ENCODE measurements around the gene OLIG2. TPM values are rescaled to one million over a fixed set of nuclear protein-coding genes. Genes with fewer than 3 reads are reported as not detected.

The OLIG2 gene
- total RNA-seq, 2 donors from 2014 or later: 0.53 TPM; not detected in 1

DNA sequence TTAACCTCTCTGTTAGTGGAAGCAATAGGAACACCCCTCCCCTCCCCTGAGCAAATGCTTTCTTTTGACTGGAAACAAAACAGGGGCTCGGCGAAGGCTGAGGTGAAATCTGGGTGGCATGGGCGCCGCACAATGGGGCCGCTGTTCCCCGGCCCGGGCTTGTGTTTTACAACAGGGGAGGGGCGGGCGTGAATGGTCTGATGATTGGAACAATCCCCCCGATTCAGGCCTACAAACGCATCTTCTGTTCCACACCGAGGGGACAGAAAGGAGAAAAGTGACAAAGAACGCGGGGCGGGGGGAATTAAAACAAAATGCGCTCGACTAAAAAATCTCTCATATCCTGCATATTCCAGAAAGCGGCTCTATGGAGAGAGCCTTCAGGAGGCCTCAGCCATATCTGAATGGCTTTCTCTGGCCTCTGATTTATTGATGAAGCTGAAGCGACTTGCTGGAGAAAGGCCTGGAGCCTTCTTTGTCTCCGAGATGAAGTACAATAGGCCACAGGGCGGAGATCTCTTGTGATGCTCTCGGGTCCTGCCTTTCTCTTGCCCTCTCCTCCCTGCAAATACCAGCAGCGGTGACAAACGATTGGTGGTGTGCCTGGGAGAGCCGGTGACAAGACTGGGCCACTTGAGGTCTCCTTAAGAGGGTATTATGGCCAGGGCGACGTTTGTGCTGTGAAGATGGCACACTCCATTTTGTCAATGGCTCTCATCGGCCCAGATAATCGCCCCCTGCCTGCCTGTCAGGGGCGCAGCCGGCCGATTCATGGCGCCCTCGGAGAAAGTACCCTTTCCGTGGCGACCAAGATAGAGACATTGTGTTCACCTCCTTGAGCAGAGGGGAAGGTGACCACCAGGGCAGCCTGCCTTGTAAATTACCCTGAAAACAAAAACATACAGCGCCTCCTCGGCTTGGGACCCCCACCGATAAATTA lies 47.1 kb upstream of the OLIG2 start:
- Histone ChIP-seq H3K27ac (ENCODE audit: low read depth, low read length) (peak overlapping the region; percentile 53), H3K9me3 (ENCODE audit: control insufficient read depth, low read length) (no peaks in the 10 kb centered on the region), H3K36me3 (ENCODE audit: control insufficient read depth, insufficient read depth, low read length) (no peaks in the 10 kb centered on the region), H3K4me3 (ENCODE audit: low read length) (no peak overlapping the region), H3K9ac (ENCODE audit: extremely low read depth, low read length, poor library complexity, severe bottlenecking) (no peak overlapping the region), H3K4me1 (ENCODE audit: control insufficient read depth, insufficient read depth, low read length) (no peaks in the 10 kb centered on the region), H3K27me3 (ENCODE audit: control insufficient read depth, insufficient read depth, low read length, poor library complexity, severe bottlenecking) (no peaks in the 10 kb centered on the region)
- Mint-ChIP-seq H3K27me3 (ENCODE audit: insufficient read depth) (peaks cover 2% of the 10 kb centered on the region), H3K9me3 (no peaks in the 10 kb centered on the region), H3K4me3 (no peak overlapping the region), H3K36me3 (ENCODE audit: low read depth) (no peaks in the 10 kb centered on the region), H3K27ac (no peak overlapping the region), H3K4me1 (no peaks in the 10 kb centered on the region)
- TF ChIP-seq, protein P1, sequence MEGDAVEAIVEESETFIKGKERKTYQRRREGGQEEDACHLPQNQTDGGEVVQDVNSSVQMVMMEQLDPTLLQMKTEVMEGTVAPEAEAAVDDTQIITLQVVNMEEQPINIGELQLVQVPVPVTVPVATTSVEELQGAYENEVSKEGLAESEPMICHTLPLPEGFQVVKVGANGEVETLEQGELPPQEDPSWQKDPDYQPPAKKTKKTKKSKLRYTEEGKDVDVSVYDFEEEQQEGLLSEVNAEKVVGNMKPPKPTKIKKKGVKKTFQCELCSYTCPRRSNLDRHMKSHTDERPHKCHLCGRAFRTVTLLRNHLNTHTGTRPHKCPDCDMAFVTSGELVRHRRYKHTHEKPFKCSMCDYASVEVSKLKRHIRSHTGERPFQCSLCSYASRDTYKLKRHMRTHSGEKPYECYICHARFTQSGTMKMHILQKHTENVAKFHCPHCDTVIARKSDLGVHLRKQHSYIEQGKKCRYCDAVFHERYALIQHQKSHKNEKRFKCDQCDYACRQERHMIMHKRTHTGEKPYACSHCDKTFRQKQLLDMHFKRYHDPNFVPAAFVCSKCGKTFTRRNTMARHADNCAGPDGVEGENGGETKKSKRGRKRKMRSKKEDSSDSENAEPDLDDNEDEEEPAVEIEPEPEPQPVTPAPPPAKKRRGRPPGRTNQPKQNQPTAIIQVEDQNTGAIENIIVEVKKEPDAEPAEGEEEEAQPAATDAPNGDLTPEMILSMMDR (conservative IDR thresholded peaks at IDR 0.05): peak; percentile 25
- DNase-seq: no peak
- WGBS, 2 experiments (ENCODE audit: insufficient coverage in 1 of 2, insufficient read length in 1 of 2): 91% methylated on average over 28 to 38 of the region's 39 CpGs

DNA sequence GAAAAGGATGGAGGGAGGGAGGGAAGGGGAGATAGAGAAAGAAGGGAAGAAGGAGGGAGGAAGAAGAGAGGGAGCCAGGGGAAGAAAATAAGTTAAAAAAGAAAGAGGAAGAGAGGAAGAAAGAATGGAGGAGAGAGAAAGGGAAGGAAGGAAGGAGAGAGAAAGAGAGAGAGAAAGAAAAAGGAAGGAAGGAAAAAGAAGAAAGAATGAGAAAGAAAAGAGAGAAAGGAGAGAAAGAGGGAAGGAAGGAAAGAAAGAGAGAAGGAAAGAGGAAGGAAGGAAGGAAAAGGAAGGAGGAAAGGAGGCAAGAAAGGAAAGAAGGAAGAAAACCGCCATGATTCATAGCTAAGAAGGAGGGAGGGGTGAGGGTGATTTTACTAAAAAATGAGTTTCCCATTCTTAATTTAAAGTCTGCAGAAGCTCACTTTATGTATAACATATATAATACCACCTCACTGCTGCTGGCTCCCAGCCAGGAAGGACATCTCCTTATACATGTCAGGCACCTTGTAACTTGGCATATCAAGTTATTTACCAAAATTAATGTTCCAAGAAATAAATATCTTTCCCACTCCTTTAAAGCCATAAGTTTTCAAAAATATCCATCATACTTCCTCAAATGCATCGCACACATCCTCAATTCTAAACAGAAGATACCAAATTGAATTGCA lies 46.0 kb upstream of the OLIG2 start:
- Mint-ChIP-seq H3K27me3 (ENCODE audit: insufficient read depth) (no peaks in the 10 kb centered on the region), H3K27ac (no peak overlapping the region), H3K4me1 (no peaks in the 10 kb centered on the region), H3K9me3 (no peaks in the 10 kb centered on the region), H3K36me3 (ENCODE audit: low read depth) (no peaks in the 10 kb centered on the region), H3K4me3 (no peak overlapping the region)
- Histone ChIP-seq H3K9ac (ENCODE audit: extremely low read depth, low read length, poor library complexity, severe bottlenecking) (no peak overlapping the region), H3K9me3 (ENCODE audit: control insufficient read depth, low read length) (no peaks in the 10 kb centered on the region), H3K36me3 (ENCODE audit: control insufficient read depth, insufficient read depth, low read length) (no peaks in the 10 kb centered on the region), H3K4me1 (ENCODE audit: control insufficient read depth, insufficient read depth, low read length) (no peaks in the 10 kb centered on the region), H3K27ac (ENCODE audit: low read depth, low read length) (no peak overlapping the region), H3K4me3 (ENCODE audit: low read length) (no peak overlapping the region), H3K27me3 (ENCODE audit: control insufficient read depth, insufficient read depth, low read length, poor library complexity, severe bottlenecking) (no peaks in the 10 kb centered on the region)
- TF ChIP-seq, protein P1 (conservative IDR thresholded peaks at IDR 0.05): no peak
- 79 to 94% methylated on average over 2 of the region's 2 CpGs for WGBS, 2 experiments (ENCODE audit: insufficient coverage in 1 of 2, insufficient read length in 1 of 2)
- DNase-seq: no peak

DNA sequence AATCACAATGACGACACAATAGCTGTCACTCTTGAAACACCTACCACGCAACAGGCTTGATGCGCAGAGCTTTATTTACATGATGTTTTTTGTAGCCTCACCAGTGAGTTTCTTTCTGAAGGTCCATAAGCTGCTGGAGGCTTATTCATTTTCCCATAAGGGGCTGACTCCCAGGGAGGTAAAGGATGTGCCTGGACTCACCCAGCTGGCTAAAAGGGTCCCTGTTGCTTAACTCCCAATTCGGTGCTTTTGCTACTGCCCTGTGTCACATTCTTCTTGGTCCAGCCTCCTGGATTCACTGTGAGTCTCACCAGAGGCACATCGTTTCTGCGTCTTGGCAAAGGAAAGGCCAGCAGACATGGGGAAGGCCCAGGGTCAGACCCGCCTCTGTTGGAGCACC lies 44.6 kb upstream of the OLIG2 start:
- H3K4me3 Mint-ChIP-seq: no peak overlapping the region
- TF ChIP-seq, protein P1 (conservative IDR thresholded peaks at IDR 0.05): no peak
- no peak overlapping the region for H3K4me3 ChIP-seq (ENCODE audit: low read length)
- H3K4me1 ChIP-seq (ENCODE audit: control insufficient read depth, insufficient read depth, low read length): no peaks in the 10 kb centered on the region
- no peak overlapping the region for H3K9ac ChIP-seq (ENCODE audit: extremely low read depth, low read length, poor library complexity, severe bottlenecking)
- no peaks in the 10 kb centered on the region for H3K27me3 Mint-ChIP-seq (ENCODE audit: insufficient read depth)
- H3K27me3 ChIP-seq (ENCODE audit: control insufficient read depth, insufficient read depth, low read length, poor library complexity, severe bottlenecking): no peaks in the 10 kb centered on the region
- no peak overlapping the region for H3K27ac ChIP-seq (ENCODE audit: low read depth, low read length)
- H3K4me1 Mint-ChIP-seq: no peaks in the 10 kb centered on the region
- WGBS, 2 experiments (ENCODE audit: insufficient coverage in 1 of 2, insufficient read length in 1 of 2): 81 to 86% methylated on average over 4 to 7 of the region's 7 CpGs
- H3K9me3 ChIP-seq (ENCODE audit: control insufficient read depth, low read length): no peaks in the 10 kb centered on the region
- H3K27ac Mint-ChIP-seq: no peak overlapping the region
- H3K36me3 ChIP-seq (ENCODE audit: control insufficient read depth, insufficient read depth, low read length): no peaks in the 10 kb centered on the region
- no peaks in the 10 kb centered on the region for H3K36me3 Mint-ChIP-seq (ENCODE audit: low read depth)
- no peaks in the 10 kb centered on the region for H3K9me3 Mint-ChIP-seq
- no peak for DNase-seq

Measured in endodermal cell (in vitro differentiated cells).